Hepatocyte (in vitro differentiated cells): Measurements from ENCODE around the gene CIDEC. TPM values are rescaled to one million over a fixed set of nuclear protein-coding genes. Genes with fewer than 3 reads are reported as not detected.

Experiments
- DNase-seq: peaks from one replicate; pipeline ENCODE4 v3.0.0-alpha.2; 2016; ENCODE audit warnings: low spot score
- H2AFZ ChIP-seq: fragments of 200-600 bp; sonication (generic); 2 replicates; pipeline ENCODE4 v1.6.0; 2016; ENCODE audit warnings: antibody characterized with exemption, mild to moderate bottlenecking
- H3K27ac ChIP-seq: fragments of 200-600 bp; sonication (generic); 2 replicates; pipeline ENCODE4 v1.5.1; 2016; ENCODE audit warnings: mild to moderate bottlenecking
- H3K27me3 ChIP-seq: fragments of 200-600 bp; sonication (generic); 2 replicates; pipeline ENCODE4 v1.6.1; 2016
- H3K36me3 ChIP-seq: fragments of 200-600 bp; sonication (generic); replicated peaks from 2 replicates; pipeline ENCODE4 v1.5.1; 2016; ENCODE audit warnings: low read depth; ENCODE audit not compliant: insufficient read depth
- H3K4me1 ChIP-seq: fragments of 200-600 bp; sonication (generic); 2 replicates; pipeline ENCODE4 v1.5.1; 2016; ENCODE audit warnings: mild to moderate bottlenecking, moderate library complexity; ENCODE audit not compliant: insufficient read depth
- H3K4me2 ChIP-seq: fragments of 200-600 bp; sonication (generic); 2 replicates; pipeline ENCODE4 v1.6.0; 2016
- H3K4me3 ChIP-seq: fragments of 200-600 bp; sonication (generic); 2 replicates; pipeline ENCODE4 v1.5.1; 2016; ENCODE audit warnings: mild to moderate bottlenecking
- H3K79me2 ChIP-seq: fragments of 200-600 bp; sonication (generic); 2 replicates; pipeline ENCODE4 v1.6.0; 2017; ENCODE audit warnings: mild to moderate bottlenecking
- H3K9me2 ChIP-seq: fragments of 200-600 bp; sonication (generic); replicated peaks from 2 replicates; pipeline ENCODE4 v1.6.0; 2017; ENCODE audit warnings: mild to moderate bottlenecking; ENCODE audit not compliant: insufficient read depth
- H3K9me3 ChIP-seq: fragments of 200-600 bp; sonication (generic); 2 replicates; pipeline ENCODE4 v1.5.1; 2016; ENCODE audit warnings: low read depth, mild to moderate bottlenecking
- H4K20me1 ChIP-seq: fragments of 200-600 bp; sonication (generic); 2 replicates; pipeline ENCODE4 v1.6.0; 2016; ENCODE audit warnings: mild to moderate bottlenecking; ENCODE audit not compliant: insufficient read depth, poor library complexity, severe bottlenecking
- EZH2 ChIP-seq: fragments of 200-600 bp; sonication (generic); IDR thresholded peaks from 2 replicates; pipeline ENCODE4 v1.6.1; 2016; ENCODE audit warnings: antibody characterized with exemption, mild to moderate bottlenecking, borderline replicate concordance
- EZH2phosphoT487 ChIP-seq: fragments of 200-600 bp; sonication (generic); IDR thresholded peaks from one replicate; pipeline ENCODE4 v1.6.1; 2018; ENCODE audit warnings: antibody characterized with exemption, mild to moderate bottlenecking, low read depth, moderate library complexity; ENCODE audit not compliant: unreplicated experiment, severe bottlenecking
- WGBS: methylation state at CpG from one replicate; pipeline ENCODE4 v1.1.6; 2016; ENCODE audit warnings: low lambda C conversion rate; ENCODE audit errors: missing lambda C conversion rate; 5-methylcytosine and 5-hydroxymethylcytosine counted together
- polyA plus RNA-seq: library from polyadenylated mRNA; unstranded; fragments of >200 nt; fragmentation: Nextera tagmentation; extraction: Ambion mirVana; gene quantifications from 2 replicates; pipeline ENCODE4 v1.2.1, GENCODE V29; 2016
- total RNA-seq: library from RNA; depleted of rRNA; stranded (reverse); fragments of >200 nt; gene quantifications from 2 replicates; pipeline ENCODE4 v1.2.3, GENCODE V29; 2014
- TF ChIP-seq, protein P1 (sequence below): fragments of 200-600 bp; sonication (generic); IDR thresholded peaks from 2 replicates; pipeline ENCODE4 v1.5.1; 2016; ENCODE audit warnings: antibody characterized with exemption, mild to moderate bottlenecking; ENCODE audit not compliant: poor library complexity

Gene CIDEC
- total and polyA plus RNA-seq, 2 experiments from 2014 or later = 16.6 to 37.3 TPM

DNA sequence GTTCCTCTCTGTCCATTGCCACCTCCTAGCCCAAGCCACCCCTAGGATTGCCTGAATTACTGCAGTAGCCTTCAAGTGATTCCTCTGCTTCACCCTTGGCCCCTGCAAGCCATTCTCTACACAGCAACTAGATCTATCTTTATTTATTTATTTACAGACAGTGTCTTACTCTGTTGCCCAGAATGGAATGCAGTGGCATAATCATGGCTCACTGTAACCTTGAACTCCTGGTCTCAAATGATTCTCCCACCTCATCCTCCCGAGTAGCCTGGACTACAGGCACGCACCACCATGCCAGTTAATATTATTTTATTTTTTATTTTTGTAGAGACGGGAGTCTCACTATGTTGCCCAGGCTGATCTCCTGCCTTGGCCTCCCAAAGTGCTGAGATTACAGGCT is 8.5 kb upstream of the CIDEC start:
- H3K9me3 ChIP-seq = no peaks in the 10 kb centered on the region
- H3K27ac ChIP-seq = no peak overlapping the region
- H3K4me2 ChIP-seq = no peak overlapping the region
- TF ChIP-seq EZH2 (no peak), EZH2phosphoT487 (no peak)
- TF ChIP-seq, protein P1, sequence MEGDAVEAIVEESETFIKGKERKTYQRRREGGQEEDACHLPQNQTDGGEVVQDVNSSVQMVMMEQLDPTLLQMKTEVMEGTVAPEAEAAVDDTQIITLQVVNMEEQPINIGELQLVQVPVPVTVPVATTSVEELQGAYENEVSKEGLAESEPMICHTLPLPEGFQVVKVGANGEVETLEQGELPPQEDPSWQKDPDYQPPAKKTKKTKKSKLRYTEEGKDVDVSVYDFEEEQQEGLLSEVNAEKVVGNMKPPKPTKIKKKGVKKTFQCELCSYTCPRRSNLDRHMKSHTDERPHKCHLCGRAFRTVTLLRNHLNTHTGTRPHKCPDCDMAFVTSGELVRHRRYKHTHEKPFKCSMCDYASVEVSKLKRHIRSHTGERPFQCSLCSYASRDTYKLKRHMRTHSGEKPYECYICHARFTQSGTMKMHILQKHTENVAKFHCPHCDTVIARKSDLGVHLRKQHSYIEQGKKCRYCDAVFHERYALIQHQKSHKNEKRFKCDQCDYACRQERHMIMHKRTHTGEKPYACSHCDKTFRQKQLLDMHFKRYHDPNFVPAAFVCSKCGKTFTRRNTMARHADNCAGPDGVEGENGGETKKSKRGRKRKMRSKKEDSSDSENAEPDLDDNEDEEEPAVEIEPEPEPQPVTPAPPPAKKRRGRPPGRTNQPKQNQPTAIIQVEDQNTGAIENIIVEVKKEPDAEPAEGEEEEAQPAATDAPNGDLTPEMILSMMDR = no peak
- H3K36me3 ChIP-seq = no peaks in the 10 kb centered on the region
- 93% methylated on average over 3 of the region's 3 CpGs for WGBS
- no peak overlapping the region for H2AFZ ChIP-seq
- H3K9me2 ChIP-seq = no peaks in the 10 kb centered on the region
- DNase-seq = no peak
- no peaks in the 10 kb centered on the region for H3K27me3 ChIP-seq
- H3K4me3 ChIP-seq = no peak overlapping the region
- H4K20me1 ChIP-seq = no peaks in the 10 kb centered on the region
- peaks cover 18% of the 10 kb centered on the region for H3K4me1 ChIP-seq
- peaks cover 31% of the 10 kb centered on the region for H3K79me2 ChIP-seq

DNA sequence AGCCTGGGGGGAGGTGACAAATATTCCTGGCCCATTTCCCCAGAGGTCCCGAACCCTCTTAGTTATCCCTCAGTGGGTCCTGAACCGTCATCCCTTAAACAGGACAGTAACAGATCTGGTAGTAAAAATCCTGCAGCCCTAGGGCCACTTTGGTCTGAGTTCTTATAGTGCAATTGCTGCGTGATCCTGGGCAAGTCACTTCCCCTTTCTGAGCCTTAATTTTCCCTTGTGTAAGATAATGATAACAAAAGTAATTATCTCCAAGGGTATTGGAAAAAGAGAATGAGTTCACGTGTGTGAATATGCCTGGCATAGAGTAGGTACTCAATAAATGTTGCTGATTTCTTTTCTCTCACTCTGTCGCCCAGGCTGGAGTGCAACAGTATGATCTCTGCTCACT is 7.4 kb upstream of the CIDEC start:
- Histone ChIP-seq H3K36me3 (no peaks in the 10 kb centered on the region), H2AFZ (no peak overlapping the region), H3K27ac (no peak overlapping the region), H3K27me3 (no peaks in the 10 kb centered on the region), H3K4me2 (no peak overlapping the region), H3K4me3 (no peak overlapping the region), H3K79me2 (peaks cover 20% of the 10 kb centered on the region), H3K4me1 (peaks cover 22% of the 10 kb centered on the region), H3K9me3 (no peaks in the 10 kb centered on the region), H3K9me2 (no peaks in the 10 kb centered on the region), H4K20me1 (no peaks in the 10 kb centered on the region)
- TF ChIP-seq EZH2phosphoT487 (no peak), EZH2 (no peak)
- TF ChIP-seq, protein P1 = no peak
- WGBS = 97% methylated on average over 5 of the region's 5 CpGs
- DNase-seq = no peak

DNA sequence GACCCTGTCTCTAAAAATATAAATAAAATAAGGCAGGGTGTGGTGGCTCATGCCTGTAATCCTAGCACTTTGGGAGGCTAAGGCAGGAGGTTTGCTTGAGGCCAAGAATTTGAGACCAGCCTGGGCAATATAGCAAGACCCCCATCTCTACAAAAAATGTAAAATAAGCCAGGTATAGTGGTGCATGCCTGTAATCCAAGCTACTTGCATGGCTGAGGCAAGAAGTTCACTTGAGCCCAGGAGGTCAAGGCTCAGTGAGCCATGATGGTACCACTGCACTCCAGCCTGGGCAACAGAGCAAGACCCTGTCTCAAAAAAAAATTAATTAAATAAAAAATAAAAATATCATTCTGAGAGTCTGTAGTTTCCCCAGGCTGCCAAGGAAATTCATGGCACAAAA is 6.3 kb upstream of the CIDEC start:
- H3K27ac ChIP-seq = no peak overlapping the region
- H3K4me2 ChIP-seq = no peak overlapping the region
- no peaks in the 10 kb centered on the region for H4K20me1 ChIP-seq
- H2AFZ ChIP-seq = no peak overlapping the region
- H3K9me3 ChIP-seq = no peaks in the 10 kb centered on the region
- H3K36me3 ChIP-seq = no peaks in the 10 kb centered on the region
- no peaks in the 10 kb centered on the region for H3K27me3 ChIP-seq
- DNase-seq = no peak
- peaks cover 8% of the 10 kb centered on the region for H3K79me2 ChIP-seq
- TF ChIP-seq, protein P1 = no peak
- TF ChIP-seq EZH2 (no peak), EZH2phosphoT487 (no peak)
- no peaks in the 10 kb centered on the region for H3K9me2 ChIP-seq
- peaks cover 22% of the 10 kb centered on the region for H3K4me1 ChIP-seq
- no peak overlapping the region for H3K4me3 ChIP-seq
